Fibroblast of villous mesenchyme (primary cell): ENCODE measurements around the gene LY6G6D. TPM values are rescaled to one million over a fixed set of nuclear protein-coding genes. Genes with fewer than 3 reads are reported as not detected.
"Not testable (repeated sequence)": the region's sequence is repeated elsewhere in the genome, so short reads cannot be mapped to it uniquely, and the experiment has no call there.

Experiments used
- DNase-seq: peaks from one replicate; pipeline ENCODE4 v3.0.0-alpha.2; 2010; ENCODE audit warnings: low read depth
- H3K4me3 ChIP-seq: 2 replicates; pipeline ENCODE4 v1.5.1; 2011; ENCODE audit warnings: low read depth, mild to moderate bottlenecking, low read length
- total RNA-seq: library from RNA; depleted of rRNA; stranded (reverse); fragments of >200 nt; gene quantifications from 2 replicates; pipeline ENCODE4 v1.2.3, GENCODE V29; 2012
- TF ChIP-seq, protein P1 (sequence below): IDR thresholded peaks from 2 replicates; pipeline ENCODE4 v1.5.1; 2012; ENCODE audit warnings: low read depth, mild to moderate bottlenecking, low read length; ENCODE audit not compliant: insufficient read depth

The LY6G6D gene
- total RNA-seq, 1 donor, result not detected

- TF ChIP-seq, protein P1, sequence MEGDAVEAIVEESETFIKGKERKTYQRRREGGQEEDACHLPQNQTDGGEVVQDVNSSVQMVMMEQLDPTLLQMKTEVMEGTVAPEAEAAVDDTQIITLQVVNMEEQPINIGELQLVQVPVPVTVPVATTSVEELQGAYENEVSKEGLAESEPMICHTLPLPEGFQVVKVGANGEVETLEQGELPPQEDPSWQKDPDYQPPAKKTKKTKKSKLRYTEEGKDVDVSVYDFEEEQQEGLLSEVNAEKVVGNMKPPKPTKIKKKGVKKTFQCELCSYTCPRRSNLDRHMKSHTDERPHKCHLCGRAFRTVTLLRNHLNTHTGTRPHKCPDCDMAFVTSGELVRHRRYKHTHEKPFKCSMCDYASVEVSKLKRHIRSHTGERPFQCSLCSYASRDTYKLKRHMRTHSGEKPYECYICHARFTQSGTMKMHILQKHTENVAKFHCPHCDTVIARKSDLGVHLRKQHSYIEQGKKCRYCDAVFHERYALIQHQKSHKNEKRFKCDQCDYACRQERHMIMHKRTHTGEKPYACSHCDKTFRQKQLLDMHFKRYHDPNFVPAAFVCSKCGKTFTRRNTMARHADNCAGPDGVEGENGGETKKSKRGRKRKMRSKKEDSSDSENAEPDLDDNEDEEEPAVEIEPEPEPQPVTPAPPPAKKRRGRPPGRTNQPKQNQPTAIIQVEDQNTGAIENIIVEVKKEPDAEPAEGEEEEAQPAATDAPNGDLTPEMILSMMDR, result no peak
- DNase-seq, result peak; percentile 99
- peak within 1 kb of the TSS; percentile 99 for H3K4me3 ChIP-seq
Observed at GRCh38 chr6:31702819-31703716, 12.1 kb upstream of the LY6G6D start, which contains the start of gene ABHD16A. Gene ABHD16A, minus strand, starts transcription at chr6:31703324. Its CDS starts 43 bp downstream, at chr6:31703281.

DNA sequence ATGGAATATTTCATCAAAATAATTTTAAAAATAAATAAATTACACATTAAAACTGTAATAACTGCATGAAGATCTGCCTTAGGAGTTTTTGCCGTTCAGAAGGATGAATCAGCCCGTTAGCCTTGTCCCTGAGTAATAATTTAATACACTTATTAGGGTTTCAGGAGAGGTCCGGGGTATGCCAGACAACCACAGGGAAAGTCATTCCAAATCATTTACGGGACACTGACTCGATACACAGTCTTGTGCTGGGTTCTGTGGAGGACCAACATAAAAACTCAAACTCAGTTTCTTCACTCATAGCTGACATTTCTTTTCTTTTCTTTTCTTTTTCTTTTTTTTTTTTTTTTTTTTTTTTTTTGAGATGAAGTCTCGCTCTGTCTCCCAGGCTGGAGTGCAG lies 9.2 kb upstream of the LY6G6D start:
- TF ChIP-seq, protein P1, result no peak
- H3K4me3 ChIP-seq, result no peak overlapping the region
- no peak for DNase-seq

- TF ChIP-seq, protein P1, result no peak
- H3K4me3 ChIP-seq, result no peak within 1 kb of the TSS
- DNase-seq, result no peak
Observed at GRCh38 chr6:31706599-31706998, 8.5 kb upstream of the LY6G6D start, which contains the start of gene LY6G6F. Gene LY6G6F, plus strand, starts transcription at chr6:31706866. Its CDS starts 41 bp downstream, at chr6:31706907.

- DNase-seq, result no peak
- H3K4me3 ChIP-seq, result no peak overlapping the region
- TF ChIP-seq, protein P1, result no peak
Observed at GRCh38 chr6:31707701-31708100, 7.4 kb upstream of the LY6G6D start.

DNA sequence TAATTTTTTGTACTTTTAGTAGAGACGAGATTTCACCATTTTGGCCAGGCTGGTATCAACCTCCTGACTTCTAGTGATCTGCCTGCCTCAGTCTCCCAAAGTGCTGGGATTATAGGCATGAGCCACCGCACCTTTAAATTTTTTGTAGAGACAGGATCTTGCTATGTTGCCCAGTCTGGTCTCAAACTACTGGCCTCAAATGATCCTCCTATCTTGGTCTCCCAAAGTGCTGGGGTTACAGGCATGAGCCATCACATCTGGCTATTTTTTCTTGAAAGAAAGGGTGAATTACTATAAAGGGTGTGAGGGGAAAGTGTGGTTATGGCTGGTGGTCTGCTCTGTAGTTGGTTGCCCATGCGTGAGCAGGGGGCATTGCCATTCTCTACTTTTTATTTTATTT lies 6.9 kb upstream of the LY6G6D start:
- no peak for DNase-seq
- TF ChIP-seq, protein P1, result no peak
- H3K4me3 ChIP-seq, result no peak overlapping the region

DNA sequence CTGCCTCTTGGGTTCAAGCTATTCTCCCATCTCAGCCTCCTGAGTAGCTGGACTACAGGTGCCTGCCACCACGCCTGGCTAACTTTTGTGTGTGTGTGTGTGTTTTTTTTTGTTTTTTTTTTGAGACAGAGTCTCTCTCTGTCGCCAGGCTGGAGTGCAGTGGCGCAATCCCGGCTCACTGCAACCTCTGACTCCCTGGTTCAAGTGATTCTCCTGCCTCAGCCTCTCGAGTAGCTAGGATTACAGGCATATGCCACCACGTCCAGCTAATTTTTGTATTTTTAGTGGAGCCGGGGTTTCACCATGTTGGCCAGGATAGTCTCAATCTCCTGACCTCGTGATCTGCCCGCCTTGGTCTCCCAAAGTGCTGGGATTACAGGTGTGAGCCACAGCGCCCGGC lies 6.0 kb upstream of the LY6G6D start:
- not testable (repeated sequence) for DNase-seq, H3K4me3 ChIP-seq

DNA sequence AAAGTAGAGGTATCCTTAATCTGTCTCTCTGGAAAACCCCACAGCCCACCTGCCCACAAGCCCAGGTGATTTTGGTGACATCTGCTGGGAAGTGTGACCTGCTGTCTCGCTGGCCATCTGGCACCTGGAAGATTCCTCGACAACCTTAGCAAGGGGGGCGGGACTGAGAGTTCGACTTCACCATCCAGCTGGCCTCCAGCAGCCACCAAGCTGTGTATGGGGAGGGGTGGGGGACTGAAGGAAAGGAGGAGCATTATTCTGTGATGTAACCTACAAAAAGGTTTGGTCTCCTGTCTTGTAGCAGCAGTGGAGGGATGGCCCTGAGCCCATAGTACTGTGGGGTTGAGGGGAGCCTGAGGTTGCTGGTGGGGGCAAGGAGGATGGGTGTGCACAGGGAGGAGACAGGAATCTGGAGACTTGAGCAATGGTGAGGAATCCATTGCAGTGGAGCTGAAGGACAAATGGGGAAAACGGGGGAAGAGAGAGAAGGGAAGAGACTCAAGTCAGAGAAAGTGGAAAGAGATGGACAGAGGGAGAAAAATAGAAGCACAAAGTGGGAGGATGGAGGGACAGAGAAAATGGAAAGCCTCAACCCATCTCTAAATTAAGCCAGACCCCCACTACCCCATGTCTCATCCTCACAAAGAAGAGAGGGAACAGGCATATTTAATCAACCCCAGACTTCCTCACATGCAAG lies 4.5 kb upstream of the LY6G6D start:
- TF ChIP-seq, protein P1, result no peak
- no peak overlapping the region for H3K4me3 ChIP-seq
- no peak for DNase-seq
